ENCODE measurements around the gene OR4D2. TPM values are rescaled to one million over a fixed set of nuclear protein-coding genes. Genes with fewer than 3 reads are reported as not detected.

The OR4D2 gene
- total RNA-seq, 4 donors from 2014 or later = not detected

GRCh38 chr17:58147930-58148434 lies 18.8 kb upstream of the OR4D2 start, which contains the start of gene OR4D1:
Gene OR4D1 (plus strand): TSS chr17:58148384. CDS start chr17:58155154, 6,770 bp downstream.
- 41 to 67% methylated on average over 1 of the region's 1 CpG for WGBS, 2 donors
- H3K9me3 ChIP-seq = peaks cover 0 to 38% (median 5%) of the 10 kb centered on the region in 4 donors
- DNase-seq (ENCODE audit: low spot score in 2 of 2) = no peak
- no peak within 1 kb of the TSS for H3K27ac ChIP-seq
- H3K4me1 ChIP-seq = no peaks in the 10 kb centered on the region
- H3K27me3 ChIP-seq = peaks cover 0 to 14% of the 10 kb centered on the region in 2 donors
- TF ChIP-seq EP300 (IDR thresholded peaks at IDR 0.05) (no peak), CTCF (IDR thresholded peaks at IDR 0.05) (no peak), POLR2A (IDR thresholded peaks at IDR 0.05) (no peak)
- H3K4me3 ChIP-seq = no peak within 1 kb of the TSS
- H3K36me3 ChIP-seq = no peaks in the 10 kb centered on the region

GRCh38 chr17:58148609-58149008 lies 18.2 kb upstream of the OR4D2 start:
- DNase-seq (ENCODE audit: low spot score in 2 of 2) = no peak
- Histone ChIP-seq H3K27ac (no peak overlapping the region), H3K27me3 (peaks cover 0 to 14% of the 10 kb centered on the region in 2 donors), H3K9me3 (peaks cover 0 to 36% (median 5%) of the 10 kb centered on the region in 4 donors), H3K4me1 (no peaks in the 10 kb centered on the region), H3K36me3 (no peaks in the 10 kb centered on the region), H3K4me3 (no peak overlapping the region)
- WGBS, 2 donors = 77 to 80% methylated on average over 3 of the region's 3 CpGs
- TF ChIP-seq EP300 (IDR thresholded peaks at IDR 0.05) (no peak), POLR2A (IDR thresholded peaks at IDR 0.05) (no peak), CTCF (IDR thresholded peaks at IDR 0.05) (no peak)

DNA sequence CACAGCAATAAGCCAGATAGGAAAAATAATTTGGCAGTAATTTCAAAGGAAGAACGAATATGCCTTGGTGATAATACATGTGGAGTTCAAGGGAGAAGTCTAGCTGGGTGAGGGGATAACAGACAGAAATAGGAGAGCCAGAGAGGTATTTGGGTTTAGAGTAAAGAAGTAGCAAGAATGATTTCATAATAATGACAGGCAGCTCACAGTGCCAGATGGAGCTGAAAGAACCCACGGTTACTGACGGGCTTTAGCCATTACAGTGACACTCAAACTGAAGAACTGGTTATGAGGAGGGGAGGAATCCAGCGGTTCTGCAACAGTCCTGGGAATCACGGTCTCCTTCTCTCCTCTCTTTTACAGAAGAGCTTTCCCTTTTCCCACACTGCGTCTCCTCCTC lies 16.4 kb upstream of the OR4D2 start:
- peaks cover 0 to 17% of the 10 kb centered on the region in 2 donors for H3K27me3 ChIP-seq
- DNase-seq (ENCODE audit: low spot score in 2 of 2) = no peak
- peaks cover 0 to 18% (median 2%) of the 10 kb centered on the region in 4 donors for H3K9me3 ChIP-seq
- WGBS, 2 donors = 55 to 56% methylated on average over 6 of the region's 6 CpGs
- H3K4me1 ChIP-seq = no peaks in the 10 kb centered on the region
- H3K36me3 ChIP-seq = no peaks in the 10 kb centered on the region
- no peak for TF ChIP-seq CTCF (IDR thresholded peaks at IDR 0.05)
- TF ChIP-seq POLR2A (IDR thresholded peaks at IDR 0.05) = no peak
- no peak for TF ChIP-seq EP300 (IDR thresholded peaks at IDR 0.05)
- no peak overlapping the region for H3K27ac ChIP-seq
- H3K4me3 ChIP-seq = no peak overlapping the region

- no peak overlapping the region for H3K27ac ChIP-seq
- H3K4me1 ChIP-seq = peaks cover 0 to 7% (median 0%) of the 10 kb centered on the region in 4 donors
- H3K36me3 ChIP-seq = no peaks in the 10 kb centered on the region
- 52 to 63% methylated on average over 2 of the region's 2 CpGs for WGBS, 2 donors
- no peak overlapping the region for H3K4me3 ChIP-seq
- peaks cover 0 to 44% of the 10 kb centered on the region in 2 donors for H3K27me3 ChIP-seq
- TF ChIP-seq POLR2A (IDR thresholded peaks at IDR 0.05) = no peak
- TF ChIP-seq EP300 (IDR thresholded peaks at IDR 0.05) = no peak
- no peak for TF ChIP-seq CTCF (IDR thresholded peaks at IDR 0.05)
- DNase-seq (ENCODE audit: low spot score in 2 of 2) = no peak
- no peaks in the 10 kb centered on the region for H3K9me3 ChIP-seq
These were observed 13.7 kb upstream of the OR4D2 start for GRCh38 chr17:58153046-58153445.

DNA sequence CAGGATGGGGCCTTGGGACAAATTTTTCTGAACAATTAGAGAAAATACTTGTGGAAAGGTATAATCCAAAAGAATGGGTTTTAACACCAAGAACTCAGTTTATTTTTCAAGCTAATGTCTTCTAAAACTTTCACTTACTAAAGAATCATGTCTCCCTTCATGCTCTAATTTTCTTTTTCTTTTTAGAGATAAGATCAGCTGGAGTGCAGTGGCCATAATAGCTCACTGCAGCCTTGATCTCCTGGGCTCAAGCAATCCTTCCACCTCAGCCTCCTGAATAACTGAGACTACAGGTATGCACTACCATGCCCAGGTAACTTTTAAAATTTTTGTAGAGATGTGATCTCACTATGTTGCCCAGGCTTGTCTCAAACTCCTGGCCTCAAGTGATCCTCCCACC lies 13.1 kb upstream of the OR4D2 start:
- Histone ChIP-seq H3K4me1 (peaks cover 0 to 7% (median 0%) of the 10 kb centered on the region in 4 donors), H3K4me3 (no peak overlapping the region), H3K27me3 (peaks cover 0 to 45% of the 10 kb centered on the region in 2 donors), H3K27ac (no peak overlapping the region), H3K9me3 (no peaks in the 10 kb centered on the region), H3K36me3 (no peaks in the 10 kb centered on the region)
- TF ChIP-seq EP300 (IDR thresholded peaks at IDR 0.05) = no peak
- no peak for TF ChIP-seq POLR2A (IDR thresholded peaks at IDR 0.05)
- no peak for TF ChIP-seq CTCF (IDR thresholded peaks at IDR 0.05)
- DNase-seq (ENCODE audit: low spot score in 2 of 2) = no peak
